HFFc6 (cell line): ENCODE data around the gene RTL10. TPM values are rescaled to one million over a fixed set of nuclear protein-coding genes. Genes with fewer than 3 reads are reported as not detected.

Experiments
- DNase-seq: peaks from one replicate; pipeline ENCODE4 v3.0.0-alpha.2; 2018
- H3K27ac Mint-ChIP-seq: 2 replicates; pipeline ENCODE4 v1.8.0; 2020; ENCODE audit warnings: mild to moderate bottlenecking, mixed read lengths
- H3K27me3 Mint-ChIP-seq: 2 replicates; pipeline ENCODE4 v1.8.0; 2021; ENCODE audit warnings: mild to moderate bottlenecking, moderate library complexity, mixed read lengths; ENCODE audit not compliant: insufficient read depth
- H3K36me3 Mint-ChIP-seq: 2 replicates; pipeline ENCODE4 v1.8.0; 2021; ENCODE audit warnings: low read depth, mixed read lengths
- H3K4me1 Mint-ChIP-seq: 2 replicates; pipeline ENCODE4 v1.8.0; 2020; ENCODE audit warnings: low read depth, mixed read lengths
- H3K4me3 Mint-ChIP-seq: 2 replicates; pipeline ENCODE4 v1.8.0; 2020; ENCODE audit warnings: mild to moderate bottlenecking, moderate library complexity, mixed read lengths
- H3K9me3 Mint-ChIP-seq: 2 replicates; pipeline ENCODE4 v1.8.0; 2020; ENCODE audit warnings: mild to moderate bottlenecking, mixed read lengths
- total RNA-seq, 6 experiments: library from RNA; stranded (reverse); fragmentation: NEBNext Ultra II Directional; extraction: Animal tissue kit (Norgen Biotek cat#: 25700); gene quantifications; 2 replicates in 1 of 6; 3 replicates in 5 of 6; pipeline ENCODE4 v1.2.3, GENCODE V29; 2021
- TF ChIP-seq, protein P1 (sequence below): fragments of 200-600 bp; sonication (generic); IDR thresholded peaks from 2 replicates; pipeline ENCODE4 v1.5.0; 2021; ENCODE audit warnings: antibody characterized with exemption, mild to moderate bottlenecking

Gene RTL10
- total RNA-seq, 6 experiments from 2014 or later, result 17.4 to 22.7 (median 19.2) TPM

DNA sequence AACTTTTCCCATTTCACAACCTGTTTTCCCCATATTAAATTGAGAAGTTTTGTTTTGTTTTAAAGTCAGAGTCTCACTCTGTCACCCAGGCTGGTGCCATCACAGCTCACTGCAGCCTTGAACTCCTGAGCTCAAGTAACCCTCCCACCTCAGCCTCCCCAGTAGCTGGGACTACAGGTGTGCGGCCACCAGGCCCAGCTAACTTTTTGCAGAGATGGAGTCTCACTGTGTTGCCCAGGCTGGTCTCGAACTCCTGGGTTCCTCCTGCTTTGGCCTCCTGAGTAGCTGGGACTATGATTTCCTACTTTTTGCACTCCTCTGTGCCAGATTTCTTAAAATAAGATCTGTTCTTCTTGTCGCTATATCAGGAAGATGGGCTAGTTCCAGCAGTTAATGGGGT lies 44.9 kb downstream of the RTL10 start:
- peaks cover 13% of the 10 kb centered on the region for H3K4me1 Mint-ChIP-seq
- H3K27me3 Mint-ChIP-seq, result peaks cover 2% of the 10 kb centered on the region
- no peak overlapping the region for H3K4me3 Mint-ChIP-seq
- no peak overlapping the region for H3K27ac Mint-ChIP-seq
- DNase-seq, result no peak
- H3K36me3 Mint-ChIP-seq, result no peaks in the 10 kb centered on the region
- TF ChIP-seq, protein P1, sequence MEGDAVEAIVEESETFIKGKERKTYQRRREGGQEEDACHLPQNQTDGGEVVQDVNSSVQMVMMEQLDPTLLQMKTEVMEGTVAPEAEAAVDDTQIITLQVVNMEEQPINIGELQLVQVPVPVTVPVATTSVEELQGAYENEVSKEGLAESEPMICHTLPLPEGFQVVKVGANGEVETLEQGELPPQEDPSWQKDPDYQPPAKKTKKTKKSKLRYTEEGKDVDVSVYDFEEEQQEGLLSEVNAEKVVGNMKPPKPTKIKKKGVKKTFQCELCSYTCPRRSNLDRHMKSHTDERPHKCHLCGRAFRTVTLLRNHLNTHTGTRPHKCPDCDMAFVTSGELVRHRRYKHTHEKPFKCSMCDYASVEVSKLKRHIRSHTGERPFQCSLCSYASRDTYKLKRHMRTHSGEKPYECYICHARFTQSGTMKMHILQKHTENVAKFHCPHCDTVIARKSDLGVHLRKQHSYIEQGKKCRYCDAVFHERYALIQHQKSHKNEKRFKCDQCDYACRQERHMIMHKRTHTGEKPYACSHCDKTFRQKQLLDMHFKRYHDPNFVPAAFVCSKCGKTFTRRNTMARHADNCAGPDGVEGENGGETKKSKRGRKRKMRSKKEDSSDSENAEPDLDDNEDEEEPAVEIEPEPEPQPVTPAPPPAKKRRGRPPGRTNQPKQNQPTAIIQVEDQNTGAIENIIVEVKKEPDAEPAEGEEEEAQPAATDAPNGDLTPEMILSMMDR, result no peak
- H3K9me3 Mint-ChIP-seq, result no peaks in the 10 kb centered on the region

DNA sequence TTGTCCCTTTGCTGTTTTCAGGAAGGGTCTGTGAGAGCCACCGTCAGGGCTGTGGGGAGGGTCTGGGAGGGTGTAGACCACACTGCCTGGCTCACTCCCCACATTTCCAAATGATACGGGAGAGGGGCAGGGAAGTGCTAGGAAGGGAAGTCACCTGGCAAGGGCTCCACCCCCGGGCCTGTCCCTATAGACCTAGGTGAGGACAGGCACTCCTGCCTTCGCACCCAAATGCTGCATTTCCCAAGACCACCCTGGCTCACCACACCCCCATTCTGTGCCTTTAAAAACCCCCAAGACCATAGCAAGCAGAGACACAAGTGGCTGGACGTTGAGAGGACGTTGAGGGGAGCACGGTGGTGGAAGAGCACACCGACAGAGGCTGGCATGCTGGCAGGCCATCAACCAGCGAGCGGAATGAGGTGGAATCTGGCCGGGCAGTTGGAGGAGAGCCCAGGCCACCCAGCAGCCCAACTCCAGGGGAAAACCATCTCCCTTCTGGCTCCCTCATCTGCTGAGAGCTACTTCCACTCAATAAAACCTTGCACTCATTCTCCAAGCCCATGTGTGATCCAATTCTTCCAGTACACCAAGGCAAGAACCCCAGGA lies 45.7 kb downstream of the RTL10 start:
- Mint-ChIP-seq H3K27ac (no peak overlapping the region), H3K36me3 (no peaks in the 10 kb centered on the region), H3K9me3 (no peaks in the 10 kb centered on the region), H3K4me3 (no peak overlapping the region), H3K4me1 (peaks cover 13% of the 10 kb centered on the region), H3K27me3 (peaks cover 2% of the 10 kb centered on the region)
- TF ChIP-seq, protein P1, result no peak
- DNase-seq, result no peak

DNA sequence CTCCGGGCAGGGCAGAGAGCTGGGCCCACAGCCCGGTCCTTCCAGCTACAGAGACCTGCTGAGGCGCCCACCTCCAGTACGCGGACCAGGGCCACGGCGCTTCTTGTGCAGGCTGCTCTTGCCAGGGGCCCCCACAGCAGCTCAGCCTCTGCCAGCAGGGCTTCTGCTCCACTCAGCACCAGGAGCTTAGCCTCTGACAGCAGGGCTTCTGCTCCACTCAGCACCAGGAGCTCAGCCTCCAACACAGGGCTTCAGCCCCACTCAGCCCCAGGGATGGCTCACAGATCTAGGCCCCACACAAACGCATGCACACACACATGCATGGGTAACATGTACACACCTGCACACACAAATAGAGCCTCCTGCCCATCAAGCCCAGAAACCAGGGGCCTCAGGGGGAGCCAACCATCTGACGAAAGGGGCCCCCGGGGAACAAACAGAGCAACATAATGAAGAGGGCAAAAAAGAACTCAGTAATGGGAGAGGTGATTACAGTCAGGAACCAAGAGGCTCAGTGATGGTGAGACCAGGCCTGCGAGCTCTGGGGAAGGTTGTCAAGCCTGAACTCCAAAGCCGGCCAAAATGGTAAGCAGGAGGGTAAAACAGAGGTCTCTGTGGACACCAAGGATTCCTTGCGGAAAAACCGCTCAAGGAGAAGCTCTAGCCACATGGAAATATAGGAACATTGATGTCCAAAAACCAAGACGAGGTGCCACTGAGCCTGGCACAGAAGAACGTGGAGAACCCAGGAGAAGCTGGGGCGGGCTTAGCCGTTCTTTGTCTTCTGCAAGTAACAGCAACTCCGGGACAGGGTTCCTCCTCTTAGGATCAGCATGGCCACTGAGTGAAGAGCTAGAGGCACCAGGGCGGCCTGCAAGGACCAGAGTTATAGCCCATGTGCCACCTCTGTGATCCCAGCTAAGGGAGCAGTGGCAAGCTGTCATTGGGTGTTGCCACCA lies 46.5 kb downstream of the RTL10 start:
- Mint-ChIP-seq H3K27me3 (peaks cover 4% of the 10 kb centered on the region), H3K36me3 (no peaks in the 10 kb centered on the region), H3K27ac (no peak overlapping the region), H3K4me1 (peaks cover 13% of the 10 kb centered on the region), H3K4me3 (no peak overlapping the region), H3K9me3 (no peaks in the 10 kb centered on the region)
- no peak for DNase-seq
- TF ChIP-seq, protein P1, result no peak

DNA sequence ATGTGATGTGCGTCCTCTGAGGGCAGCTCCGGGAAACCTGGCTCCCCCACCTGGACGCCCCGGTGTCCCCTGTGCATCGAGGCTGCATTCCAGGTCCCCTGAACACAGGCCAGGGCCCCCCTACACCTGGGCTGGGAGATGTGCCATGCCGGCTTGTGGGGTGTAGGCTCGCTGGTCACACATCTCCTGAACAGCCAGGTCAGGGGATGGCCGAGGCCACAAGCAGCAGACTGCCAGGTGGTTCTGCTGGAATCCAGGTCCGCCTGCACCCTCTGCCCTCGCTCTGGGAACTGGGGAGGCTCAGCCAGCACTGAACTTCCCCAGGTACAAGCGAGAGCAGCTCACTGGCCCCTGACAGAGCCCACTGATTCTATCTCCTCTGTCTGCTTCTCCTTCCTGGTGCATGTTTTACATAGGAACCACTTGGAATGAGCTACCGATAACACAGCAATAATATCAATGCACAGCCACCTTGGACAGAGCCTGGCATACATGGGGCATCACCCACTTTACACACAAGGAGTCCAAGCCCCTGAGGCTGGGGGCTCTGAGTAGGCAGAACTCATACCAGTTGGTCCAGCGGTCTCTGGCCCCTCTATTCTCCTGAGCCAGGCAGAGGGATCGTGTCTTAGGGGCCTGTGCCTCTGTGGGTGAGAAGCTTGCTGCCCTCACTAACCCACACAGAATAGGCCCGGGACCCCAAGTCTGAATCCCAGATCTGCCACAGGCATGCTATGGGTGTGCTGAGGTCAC lies 47.3 kb downstream of the RTL10 start:
- Mint-ChIP-seq H3K4me3 (no peak overlapping the region), H3K36me3 (no peaks in the 10 kb centered on the region), H3K27me3 (peaks cover 4% of the 10 kb centered on the region), H3K27ac (no peak overlapping the region), H3K4me1 (peaks cover 13% of the 10 kb centered on the region), H3K9me3 (no peaks in the 10 kb centered on the region)
- DNase-seq, result no peak
- TF ChIP-seq, protein P1, result no peak
